ENCODE measurements around the gene AFF3.

AFF3 gene

GRCh38 chr2:99988599-99988998, 153.8 kb downstream of the AFF3 start:
- no peak overlapping the region for H4K8ac ChIP-seq (ENCODE audit: low read length)
- no peak overlapping the region for H2BK5ac ChIP-seq (ENCODE audit: low read depth, low read length, poor library complexity, severe bottlenecking)
- H4K91ac ChIP-seq (ENCODE audit: low read length): no peak overlapping the region
- DNase-seq: no peak
- no peak overlapping the region for H2BK12ac ChIP-seq (ENCODE audit: low read length in 2 of 2)
- H2BK15ac ChIP-seq (ENCODE audit: low read depth, poor library complexity, severe bottlenecking): no peak overlapping the region
- H3K18ac ChIP-seq (ENCODE audit: low read depth in 1 of 2, low read length in 2 of 2): no peak overlapping the region
- H3K9me3 ChIP-seq (ENCODE audit: control insufficient read depth, low read length): no peaks in the 10 kb centered on the region
- H2BK120ac ChIP-seq (ENCODE audit: low read depth, low read length): no peak overlapping the region
- H3K27me3 ChIP-seq (ENCODE audit: control insufficient read depth in 1 of 2, insufficient read depth in 1 of 2, low read length in 2 of 2): peaks cover 0 to 5% of the 10 kb centered on the region in 2 experiments
- H2AK5ac ChIP-seq (ENCODE audit: low read length, severe bottlenecking): no peak overlapping the region
- no peak overlapping the region for H3K23ac ChIP-seq (ENCODE audit: low read length in 2 of 2)
- no peak overlapping the region for H3K4ac ChIP-seq (ENCODE audit: low read depth in 1 of 2, low read length in 2 of 2)
- H3K14ac ChIP-seq (ENCODE audit: low read length in 2 of 2): no peak overlapping the region
- peaks cover 0 to 5% of the 10 kb centered on the region in 2 experiments for H3K36me3 ChIP-seq (ENCODE audit: control insufficient read depth in 1 of 2, insufficient read depth in 2 of 2, low read depth in 1 of 2, low read length in 2 of 2)
- peaks cover 12% of the 10 kb centered on the region for H3K79me1 ChIP-seq (replicated peaks; ENCODE audit: low read length, poor library complexity, severe bottlenecking)
- no peak overlapping the region for H3K4me2 ChIP-seq (ENCODE audit: low read length, poor library complexity, severe bottlenecking)
- no peak overlapping the region for H3K4me3 ChIP-seq (ENCODE audit: insufficient read depth in 1 of 2, low read depth in 1 of 2, low read length in 2 of 2)
- H2AFZ ChIP-seq (ENCODE audit: low read depth, low read length): no peak overlapping the region
- no peak overlapping the region for H3K9ac ChIP-seq (ENCODE audit: low read length)
- H3K4me1 ChIP-seq (ENCODE audit: control insufficient read depth, insufficient read depth, low read depth, low read length): peaks cover 2% of the 10 kb centered on the region
- WGBS: 100% methylated on average over 3 of the region's 3 CpGs
- no peak overlapping the region for H3K27ac ChIP-seq (ENCODE audit: low read length, poor library complexity, severe bottlenecking)

- no peaks in the 10 kb centered on the region for H3K4me1 ChIP-seq (ENCODE audit: control insufficient read depth, insufficient read depth, low read depth, low read length)
- peaks cover 0 to 5% of the 10 kb centered on the region in 2 experiments for H3K36me3 ChIP-seq (ENCODE audit: control insufficient read depth in 1 of 2, insufficient read depth in 2 of 2, low read depth in 1 of 2, low read length in 2 of 2)
- no peak overlapping the region for H2BK12ac ChIP-seq (ENCODE audit: low read length in 2 of 2)
- no peak overlapping the region for H3K27ac ChIP-seq (ENCODE audit: low read length, poor library complexity, severe bottlenecking)
- H2BK5ac ChIP-seq (ENCODE audit: low read depth, low read length, poor library complexity, severe bottlenecking): no peak overlapping the region
- no peak overlapping the region for H2BK15ac ChIP-seq (ENCODE audit: low read depth, poor library complexity, severe bottlenecking)
- no peak overlapping the region for H3K4me2 ChIP-seq (ENCODE audit: low read length, poor library complexity, severe bottlenecking)
- H3K79me1 ChIP-seq (replicated peaks; ENCODE audit: low read length, poor library complexity, severe bottlenecking): peaks cover 12% of the 10 kb centered on the region
- no peak overlapping the region for H4K91ac ChIP-seq (ENCODE audit: low read length)
- no peak overlapping the region for H2AK5ac ChIP-seq (ENCODE audit: low read length, severe bottlenecking)
- peaks cover 0 to 5% of the 10 kb centered on the region in 2 experiments for H3K27me3 ChIP-seq (ENCODE audit: control insufficient read depth in 1 of 2, insufficient read depth in 1 of 2, low read length in 2 of 2)
- no peaks in the 10 kb centered on the region for H3K9me3 ChIP-seq (ENCODE audit: control insufficient read depth, low read length)
- H2BK120ac ChIP-seq (ENCODE audit: low read depth, low read length): no peak overlapping the region
- no peak overlapping the region for H3K14ac ChIP-seq (ENCODE audit: low read length in 2 of 2)
- no peak for DNase-seq
- no peak overlapping the region for H3K4ac ChIP-seq (ENCODE audit: low read depth in 1 of 2, low read length in 2 of 2)
- H3K4me3 ChIP-seq (ENCODE audit: insufficient read depth in 1 of 2, low read depth in 1 of 2, low read length in 2 of 2): no peak overlapping the region
- H2AFZ ChIP-seq (ENCODE audit: low read depth, low read length): no peak overlapping the region
- WGBS: 99% methylated on average over 4 of the region's 4 CpGs
- no peak overlapping the region for H3K9ac ChIP-seq (ENCODE audit: low read length)
- H3K18ac ChIP-seq (ENCODE audit: low read depth in 1 of 2, low read length in 2 of 2): no peak overlapping the region
- H3K23ac ChIP-seq (ENCODE audit: low read length in 2 of 2): no peak overlapping the region
- no peak overlapping the region for H4K8ac ChIP-seq (ENCODE audit: low read length)
These were observed 155.2 kb downstream of the AFF3 start for GRCh38 chr2:99987160-99987559.

DNA sequence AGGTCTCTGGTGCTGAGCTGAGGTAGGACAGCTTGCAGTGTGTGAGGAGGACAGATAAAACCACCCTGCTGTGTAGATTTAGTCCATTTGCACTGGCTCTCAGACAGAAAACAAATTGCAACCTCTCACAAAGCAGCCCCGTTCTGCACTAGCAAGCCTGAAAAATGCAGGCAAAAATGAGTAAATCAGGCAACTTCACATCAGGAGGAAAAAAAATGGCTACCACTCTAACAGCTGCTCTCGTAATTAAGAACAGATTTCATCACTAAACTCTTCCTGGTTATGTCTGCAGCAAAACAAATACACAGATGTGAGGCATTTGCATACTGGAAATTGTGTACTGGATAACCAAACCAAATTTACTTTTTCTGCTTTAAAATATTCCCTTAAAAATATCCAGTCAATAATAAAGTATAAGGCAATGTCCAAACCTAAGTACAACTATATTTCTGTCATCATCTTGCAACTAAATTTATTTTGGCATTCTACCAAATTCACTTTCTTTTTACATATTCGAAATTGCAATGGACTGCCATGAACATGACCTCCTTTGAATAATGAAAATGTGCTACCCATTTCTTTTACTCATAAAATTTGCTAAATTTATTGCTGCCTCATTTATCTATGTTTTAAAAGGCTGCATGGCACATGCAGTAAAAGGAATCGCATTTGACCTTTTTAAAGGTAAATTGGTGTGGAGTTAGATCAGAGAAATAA, 157.4 kb downstream of the AFF3 start:
- Histone ChIP-seq H3K27ac (ENCODE audit: low read length, poor library complexity, severe bottlenecking) (peak overlapping the region; percentile 44), H4K91ac (ENCODE audit: low read length) (peak overlapping the region; percentile 46), H3K27me3 (ENCODE audit: control insufficient read depth in 1 of 2, insufficient read depth in 1 of 2, low read length in 2 of 2) (peaks cover 0 to 5% of the 10 kb centered on the region in 2 experiments)

DNA sequence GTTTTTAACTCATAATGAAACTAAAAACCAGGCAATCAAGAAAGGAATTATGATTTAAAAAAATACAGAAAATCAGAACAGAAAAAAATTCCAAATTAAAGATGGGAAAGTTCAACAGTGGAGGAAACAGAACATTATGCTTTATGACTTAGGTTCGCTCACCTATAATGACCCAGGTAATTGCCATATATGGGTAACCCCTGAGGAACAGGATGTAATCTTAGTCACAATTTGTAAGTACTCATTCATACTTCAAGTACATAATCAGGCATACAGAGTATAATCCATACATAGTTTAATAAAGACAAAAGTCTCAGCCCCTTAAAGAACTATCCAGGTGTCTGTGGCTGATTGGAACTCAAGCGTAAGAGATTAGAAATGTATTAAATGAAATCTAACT, 159.6 kb downstream of the AFF3 start:
- DNase-seq: no peak
- Histone ChIP-seq H3K4me1 (ENCODE audit: control insufficient read depth, insufficient read depth, low read depth, low read length) (no peaks in the 10 kb centered on the region), H3K4ac (ENCODE audit: low read depth in 1 of 2, low read length in 2 of 2) (no peak overlapping the region), H3K9ac (ENCODE audit: low read length) (no peak overlapping the region), H3K18ac (ENCODE audit: low read depth in 1 of 2, low read length in 2 of 2) (no peak overlapping the region), H2AFZ (ENCODE audit: low read depth, low read length) (no peak overlapping the region), H3K27ac (ENCODE audit: low read length, poor library complexity, severe bottlenecking) (no peak overlapping the region), H2AK5ac (ENCODE audit: low read length, severe bottlenecking) (no peak overlapping the region), H2BK12ac (ENCODE audit: low read length in 2 of 2) (no peak overlapping the region), H3K23ac (ENCODE audit: low read length in 2 of 2) (no peak overlapping the region), H2BK15ac (ENCODE audit: low read depth, poor library complexity, severe bottlenecking) (no peak overlapping the region), H2BK120ac (ENCODE audit: low read depth, low read length) (no peak overlapping the region), H4K8ac (ENCODE audit: low read length) (no peak overlapping the region), H3K79me1 (replicated peaks; ENCODE audit: low read length, poor library complexity, severe bottlenecking) (peaks cover 21% of the 10 kb centered on the region), H3K4me3 (ENCODE audit: insufficient read depth in 1 of 2, low read depth in 1 of 2, low read length in 2 of 2) (no peak overlapping the region), H4K91ac (ENCODE audit: low read length) (no peak overlapping the region), H2BK5ac (ENCODE audit: low read depth, low read length, poor library complexity, severe bottlenecking) (no peak overlapping the region), H3K27me3 (ENCODE audit: control insufficient read depth in 1 of 2, insufficient read depth in 1 of 2, low read length in 2 of 2) (no peaks in the 10 kb centered on the region), H3K36me3 (ENCODE audit: control insufficient read depth in 1 of 2, insufficient read depth in 2 of 2, low read depth in 1 of 2, low read length in 2 of 2) (peaks cover 0 to 6% of the 10 kb centered on the region in 2 experiments), H3K4me2 (ENCODE audit: low read length, poor library complexity, severe bottlenecking) (no peak overlapping the region), H3K14ac (ENCODE audit: low read length in 2 of 2) (no peak overlapping the region), H3K9me3 (ENCODE audit: control insufficient read depth, low read length) (no peaks in the 10 kb centered on the region)
- 100% methylated on average over 2 of the region's 2 CpGs for WGBS

More for the DNA sequence above, 157.4 kb downstream of the AFF3 start:
- Histone ChIP-seq H2BK5ac (ENCODE audit: low read depth, low read length, poor library complexity, severe bottlenecking) (no peak overlapping the region), H2AFZ (ENCODE audit: low read depth, low read length) (no peak overlapping the region), H3K79me1 (replicated peaks; ENCODE audit: low read length, poor library complexity, severe bottlenecking) (peaks cover 11% of the 10 kb centered on the region), H3K4me3 (ENCODE audit: insufficient read depth in 1 of 2, low read depth in 1 of 2, low read length in 2 of 2) (no peak overlapping the region), H2BK15ac (ENCODE audit: low read depth, poor library complexity, severe bottlenecking) (no peak overlapping the region), H3K4ac (ENCODE audit: low read depth in 1 of 2, low read length in 2 of 2) (no peak overlapping the region), H3K9me3 (ENCODE audit: control insufficient read depth, low read length) (no peaks in the 10 kb centered on the region), H3K14ac (ENCODE audit: low read length in 2 of 2) (no peak overlapping the region), H3K36me3 (ENCODE audit: control insufficient read depth in 1 of 2, insufficient read depth in 2 of 2, low read depth in 1 of 2, low read length in 2 of 2) (peaks cover 0 to 6% of the 10 kb centered on the region in 2 experiments), H2BK120ac (ENCODE audit: low read depth, low read length) (no peak overlapping the region), H3K18ac (ENCODE audit: low read depth in 1 of 2, low read length in 2 of 2) (peak overlapping the region in 1 of 2 experiments; percentile 29), H3K4me1 (ENCODE audit: control insufficient read depth, insufficient read depth, low read depth, low read length) (no peaks in the 10 kb centered on the region), H2AK5ac (ENCODE audit: low read length, severe bottlenecking) (no peak overlapping the region), H3K9ac (ENCODE audit: low read length) (peak overlapping the region; percentile 18), H4K8ac (ENCODE audit: low read length) (no peak overlapping the region), H2BK12ac (ENCODE audit: low read length in 2 of 2) (no peak overlapping the region), H3K23ac (ENCODE audit: low read length in 2 of 2) (no peak overlapping the region), H3K4me2 (ENCODE audit: low read length, poor library complexity, severe bottlenecking) (no peak overlapping the region)
- WGBS: 84% methylated on average over 3 of the region's 4 CpGs
- DNase-seq: peak; percentile 26

Data from mesenchymal stem cell (in vitro differentiated cells and primary cell).